ENCODE data around the gene PLAAT5.

Gene PLAAT5

GRCh38 chr11:63511048-63511748 lies 20.2 kb upstream of the PLAAT5 start:
- no peak for DNase-seq

DNA sequence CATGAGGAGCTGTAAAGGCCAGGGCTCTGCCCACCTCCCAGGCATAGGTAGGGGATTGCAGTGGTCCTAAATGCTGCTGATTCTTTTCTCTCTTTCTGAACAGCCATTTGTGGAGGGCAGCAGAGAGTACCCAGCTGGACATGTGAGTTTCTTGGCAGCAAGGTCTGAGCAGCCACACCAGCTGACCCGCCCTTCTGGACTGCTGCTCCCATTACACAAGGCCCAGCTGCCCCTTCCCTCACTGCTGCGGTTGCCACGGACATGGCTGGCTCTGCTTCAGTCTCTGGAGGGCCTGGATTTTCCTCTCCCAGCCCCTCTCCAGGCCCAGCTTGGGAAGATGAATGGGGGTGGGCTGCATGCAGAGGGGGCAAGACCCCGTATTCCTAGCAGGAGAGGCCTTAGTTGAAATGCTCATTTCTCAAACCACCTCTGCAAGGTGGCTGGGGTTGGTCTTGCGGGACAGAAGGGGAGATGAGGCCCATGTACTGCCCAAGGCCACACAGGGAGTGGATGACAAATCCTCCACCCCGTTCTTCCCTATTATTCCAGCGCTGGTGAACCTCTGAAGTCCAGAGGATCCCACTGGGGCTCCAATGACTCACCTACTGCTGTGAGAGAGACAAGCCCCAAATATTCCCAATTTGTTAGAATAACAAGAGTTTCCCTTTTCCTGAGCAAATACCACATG lies 19.5 kb upstream of the PLAAT5 start:
- no peak for DNase-seq

GRCh38 chr11:63508745-63509144 lies 17.8 kb upstream of the PLAAT5 start:
- DNase-seq: no peak

DNA sequence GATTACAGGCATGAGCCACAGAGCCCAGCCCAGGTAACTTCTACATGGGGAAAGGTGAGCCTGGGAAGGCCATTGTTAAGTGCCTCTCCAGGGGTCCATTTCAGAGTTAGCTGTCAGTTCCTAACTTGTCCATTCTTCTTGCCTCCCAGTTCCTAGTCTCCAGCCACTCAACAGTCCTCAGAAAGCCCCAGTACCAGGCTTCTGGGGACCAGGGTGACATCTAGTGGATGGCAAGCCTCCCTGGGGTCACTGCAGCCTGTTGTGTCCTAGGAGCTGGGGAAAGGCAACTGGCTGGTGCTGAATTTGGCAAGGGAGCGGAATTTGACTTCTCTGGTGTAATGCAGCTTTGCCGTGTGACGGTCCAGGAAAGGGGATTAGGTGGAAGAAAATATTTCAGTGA lies 17.0 kb upstream of the PLAAT5 start:
- peak; percentile 14 for DNase-seq

DNA sequence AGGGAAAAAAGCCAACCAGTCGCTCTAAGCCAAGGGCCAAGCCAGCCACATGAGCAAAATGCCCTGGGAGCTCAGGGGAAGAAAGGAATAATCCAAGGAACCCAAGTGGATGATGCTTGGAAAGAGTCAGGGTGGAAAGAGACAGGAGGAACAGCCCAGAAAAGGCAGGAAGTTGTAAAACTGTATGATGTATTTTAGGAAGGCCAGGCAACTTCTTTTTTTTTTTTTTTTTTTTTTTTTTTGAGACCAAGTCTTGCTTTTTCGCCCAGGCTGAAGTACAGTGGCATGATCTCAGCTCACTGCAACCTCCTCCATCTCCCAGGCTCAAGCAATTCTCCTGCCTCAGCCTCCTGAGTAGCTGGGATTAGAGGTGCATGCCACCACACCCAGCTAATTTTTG lies 16.5 kb upstream of the PLAAT5 start:
- no peak for DNase-seq

DNA sequence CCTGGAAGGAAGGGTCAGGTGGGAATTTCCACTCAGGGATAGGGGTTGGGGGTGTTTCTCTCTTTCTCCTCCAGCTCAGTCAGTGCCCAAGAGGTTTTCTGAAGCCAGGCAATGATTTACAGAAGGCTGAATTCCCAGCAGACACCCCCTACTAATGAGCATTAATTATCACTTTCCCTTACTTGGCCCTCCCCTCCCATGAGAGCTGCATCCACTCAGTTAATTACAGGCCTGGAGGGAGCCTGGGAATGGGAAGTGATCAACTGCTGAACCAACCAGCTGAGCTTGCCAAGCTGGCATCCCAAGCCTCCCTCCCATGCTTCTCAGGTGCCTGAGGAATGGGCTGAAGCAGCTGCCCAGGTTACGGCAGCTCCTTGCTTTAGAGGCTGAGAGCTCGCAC lies 15.9 kb upstream of the PLAAT5 start:
- DNase-seq: no peak

GRCh38 chr11:63505857-63506528 lies 15.0 kb upstream of the PLAAT5 start, which contains the start of gene LGALS12:
TSS of gene LGALS12 (plus strand) at chr11:63506084. CDS start at chr11:63506459, 375 bp downstream.
- no peak for DNase-seq

- DNase-seq: no peak
These were observed 14.1 kb upstream of the PLAAT5 start for GRCh38 chr11:63504933-63505586.

- no peak for DNase-seq
These were observed 13.1 kb upstream of the PLAAT5 start for GRCh38 chr11:63504054-63504453.

- DNase-seq: no peak
These were observed 12.5 kb upstream of the PLAAT5 start for GRCh38 chr11:63503492-63503891.

- DNase-seq: no peak
These were observed 11.4 kb upstream of the PLAAT5 start for GRCh38 chr11:63502252-63502820.

DNA sequence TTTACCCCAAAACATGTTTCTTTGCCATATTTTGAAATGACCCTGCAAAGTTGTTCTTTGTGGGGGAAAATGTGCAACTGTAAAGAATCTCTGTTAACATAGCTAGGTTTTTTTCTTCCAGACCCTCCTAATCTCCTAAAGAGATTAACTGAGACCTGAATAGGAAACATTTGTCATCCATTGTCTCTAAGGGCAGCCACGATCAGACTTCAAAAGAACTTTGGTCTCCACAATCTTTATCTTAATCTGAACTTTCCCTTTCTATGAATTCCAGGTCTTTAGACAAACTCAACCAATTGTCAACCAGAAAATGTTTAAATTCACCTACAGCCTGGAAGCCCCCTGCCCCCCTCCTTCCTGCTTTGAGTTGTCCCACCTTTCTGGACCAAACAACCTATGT lies 10.3 kb upstream of the PLAAT5 start:
- DNase-seq: no peak

- DNase-seq: no peak
These were observed 8.9 kb upstream of the PLAAT5 start for GRCh38 chr11:63499874-63500273.

GRCh38 chr11:63494975-63495374 lies 4.0 kb upstream of the PLAAT5 start:
- no peak for DNase-seq

DNA sequence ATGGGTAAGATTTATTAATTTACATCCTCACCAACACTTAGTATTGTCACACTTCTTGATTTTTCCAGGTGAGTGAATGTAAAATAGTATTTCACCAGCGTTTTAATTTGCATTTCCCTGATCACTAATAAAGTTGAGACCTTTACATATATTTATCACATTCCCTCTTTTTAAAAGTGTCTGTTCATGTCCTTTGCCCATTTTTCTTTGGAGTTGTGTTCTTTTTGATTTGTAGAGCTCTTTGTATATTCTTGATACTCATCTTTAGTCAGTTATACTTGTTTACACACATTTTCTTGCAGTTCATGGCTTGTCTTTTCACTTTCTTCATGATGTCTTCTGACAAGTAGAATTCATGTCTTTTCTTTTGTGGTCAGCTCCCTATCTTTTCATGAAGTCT lies 2.2 kb upstream of the PLAAT5 start:
- no peak for DNase-seq

DNA sequence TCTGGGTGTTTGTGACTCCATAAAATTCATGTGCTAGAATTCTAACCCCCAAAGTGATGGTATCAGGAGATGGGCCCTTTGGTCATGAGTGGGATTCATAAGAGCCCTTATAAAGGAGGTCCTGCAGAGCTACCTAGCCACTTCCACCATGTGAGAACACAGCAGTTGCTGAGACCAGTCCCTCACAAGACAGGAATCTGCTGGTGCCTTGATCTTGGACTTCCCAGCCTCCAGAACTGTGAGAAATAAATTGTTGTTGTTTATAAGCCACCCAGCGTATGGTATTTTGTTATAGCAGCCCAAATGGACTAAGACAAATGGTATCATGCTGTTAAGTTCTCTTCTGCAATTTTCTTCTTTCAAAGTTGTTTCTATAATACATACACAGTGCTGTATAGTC lies 1.5 kb upstream of the PLAAT5 start:
- DNase-seq: no peak

DNA sequence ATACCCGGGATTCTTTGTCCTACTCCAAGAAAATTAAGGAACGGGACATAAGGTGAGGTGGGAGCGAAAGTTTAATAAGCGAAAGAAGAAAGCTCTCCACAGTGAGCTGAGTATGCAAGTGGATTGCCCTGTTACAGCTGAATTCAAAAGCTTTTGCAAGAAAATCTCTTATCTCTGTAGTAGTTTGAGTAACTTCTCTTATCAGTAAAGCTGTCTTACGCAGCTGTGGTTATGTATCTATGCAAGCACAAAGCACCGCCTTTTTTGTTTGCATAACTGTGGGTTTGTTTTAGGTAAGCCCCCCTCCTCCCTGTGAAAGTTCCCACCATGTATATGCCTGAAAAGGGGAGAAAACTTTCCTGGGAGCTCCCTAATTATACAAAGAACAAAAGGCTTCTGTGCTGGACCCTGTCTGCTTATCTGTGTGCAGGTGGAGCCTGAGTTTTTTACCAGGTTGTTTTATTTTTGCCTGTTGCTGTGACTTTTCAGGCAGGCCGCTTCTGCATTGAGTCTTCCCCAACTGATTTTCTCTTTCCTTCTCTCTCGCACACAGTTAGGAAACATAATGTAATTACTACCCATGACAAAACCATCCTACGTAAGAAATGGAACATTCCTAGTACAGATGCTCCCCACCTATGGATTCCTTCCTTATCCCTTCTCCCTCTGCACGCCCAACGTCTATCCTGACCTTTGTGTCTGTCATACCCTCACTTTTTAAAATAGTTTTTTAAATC lies 837 bp upstream of the PLAAT5 start:
- DNase-seq: peak; percentile 21

DNA sequence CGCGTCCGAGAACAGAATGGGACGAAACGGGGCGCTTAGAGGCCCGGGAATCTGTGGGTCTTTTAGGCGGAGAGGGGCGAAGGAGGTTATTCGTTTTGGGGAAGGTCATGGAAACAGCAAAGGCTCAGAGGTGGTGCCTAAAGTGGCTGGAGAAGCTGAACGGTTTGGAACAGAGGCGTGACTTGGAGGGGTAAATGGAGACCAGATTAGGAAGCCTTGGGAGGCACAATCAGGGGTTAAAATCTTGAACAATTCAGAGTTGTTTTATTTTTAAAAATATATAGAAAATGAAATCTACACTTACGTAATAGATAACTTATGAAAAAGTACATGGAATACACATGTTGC lies 247 bp upstream of the PLAAT5 start:
- no peak for DNase-seq

- DNase-seq: no peak
These were observed 1.1 kb downstream of the PLAAT5 start for GRCh38 chr11:63489879-63490278.

DNA sequence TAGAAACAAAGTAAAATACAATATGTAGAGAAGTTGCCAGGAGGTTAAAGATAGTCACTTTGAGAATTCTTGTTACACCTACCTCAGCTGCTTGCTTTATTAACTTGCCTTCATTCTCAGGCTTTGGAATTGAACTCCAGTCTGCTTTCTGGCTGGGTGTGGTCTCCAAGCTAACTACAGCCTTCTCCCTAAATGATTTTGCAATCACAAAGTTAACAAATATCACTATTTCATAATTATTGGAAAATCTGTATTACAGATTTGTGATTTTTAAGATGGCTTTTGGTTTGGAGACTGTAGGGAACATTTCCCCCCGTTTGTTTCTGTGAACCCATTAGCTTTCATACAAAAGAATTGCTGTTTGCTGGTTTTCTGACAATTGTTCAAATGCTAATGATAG lies 2.2 kb downstream of the PLAAT5 start:
- no peak for DNase-seq

- DNase-seq: no peak
These were observed 5.2 kb downstream of the PLAAT5 start for GRCh38 chr11:63485777-63486176.

GRCh38 chr11:63480039-63480438 lies 10.9 kb downstream of the PLAAT5 start:
- DNase-seq: no peak

GRCh38 chr11:63478896-63479295 lies 12.1 kb downstream of the PLAAT5 start:
- DNase-seq: peak; percentile 63

All from activated CD4-positive, alpha-beta T cell treated with anti-CD3 and anti-CD28 coated beads, Interleukin-2, amount 50 U/mL, for 16 hours (primary cell).